A549 (cell line): Measurements from ENCODE around the gene ZCCHC10.

Experiments used
- CTCF ChIP-seq: fragments of >200 bp; sonication (Bioruptor Twin); formaldehyde crosslinking; IDR thresholded peaks from 3 replicates; pipeline ENCODE4 v1.5.1; 2016
- KDM1A ChIP-seq: fragments of 200-600 bp; sonication (generic); IDR thresholded peaks from 2 replicates; pipeline ENCODE4 v1.6.1; 2016; ENCODE audit warnings: low read depth, mild to moderate bottlenecking
- SMC3 ChIP-seq: fragments of >200 bp; sonication (Bioruptor Twin); formaldehyde crosslinking; IDR thresholded peaks from 3 replicates; pipeline ENCODE4 v1.6.1; 2018; ENCODE audit warnings: inconsistent platforms

GRCh38 chr5:133053448-133053847 lies 27.1 kb upstream of the ZCCHC10 start:
- TF ChIP-seq KDM1A: no peak
- TF ChIP-seq CTCF: no peak
- no peak for TF ChIP-seq SMC3
